Ascending aorta (tissue), 2 donors: ENCODE data around the gene MAP1A. TPM values are rescaled to one million over a fixed set of nuclear protein-coding genes. Genes with fewer than 3 reads are reported as not detected.

Source experiments
- DNase-seq, 2 donors: peaks; one replicate each; pipeline ENCODE4 v3.0.0-alpha.2; 2019; ENCODE audit warnings: low spot score in 2 of 2
- H3K27ac ChIP-seq, 2 donors: fragments of 200-600 bp; sonication (generic); one replicate each; pipeline ENCODE4 v1.5.1; 2016 to 2017; ENCODE audit warnings: mild to moderate bottlenecking in 1 of 2
- H3K27me3 ChIP-seq: fragments of 200-600 bp; sonication (generic); one replicate; pipeline ENCODE4 v1.5.1; 2017
- H3K36me3 ChIP-seq, 2 donors: fragments of 200-600 bp; sonication (generic); one replicate each; pipeline ENCODE4 v1.5.1; 2016
- H3K4me1 ChIP-seq, 2 donors: fragments of 200-600 bp; sonication (generic); one replicate each; pipeline ENCODE4 v1.5.1; 2016 to 2017; ENCODE audit warnings: mild to moderate bottlenecking in 1 of 2
- H3K4me3 ChIP-seq, 2 donors: fragments of 200-600 bp; sonication (generic); one replicate each; pipeline ENCODE4 v1.5.1; 2016 to 2017; ENCODE audit warnings: mild to moderate bottlenecking in 1 of 2
- H3K9me3 ChIP-seq, 2 donors: fragments of 200-600 bp; sonication (generic); one replicate each; pipeline ENCODE4 v1.5.1; 2016
- intact Hi-C: fragments of 100-400 bp; cut with DNase I; formaldehyde crosslinking; loops from one replicate; pipeline ENCODE4 v1.15.1; 2023
- total RNA-seq: library from RNA; depleted of rRNA; stranded (reverse); fragments of >200 nt; gene quantifications from one replicate; pipeline ENCODE4 v1.1.0, GENCODE V29; 2016
- TF ChIP-seq, protein P1 (sequence below), 3 experiments: fragments of 200-600 bp in 2 of 3; fragments of 450-650 bp in 1 of 3; sonication (generic) in 2 of 3; IDR thresholded peaks; one replicate each; pipeline ENCODE4 v1.5.1; 2016 to 2019; ENCODE audit warnings: antibody characterized with exemption in 3 of 3, mild to moderate bottlenecking in 1 of 3, moderate library complexity in 1 of 3

MAP1A gene
- total RNA-seq = 19.9 TPM

DNA sequence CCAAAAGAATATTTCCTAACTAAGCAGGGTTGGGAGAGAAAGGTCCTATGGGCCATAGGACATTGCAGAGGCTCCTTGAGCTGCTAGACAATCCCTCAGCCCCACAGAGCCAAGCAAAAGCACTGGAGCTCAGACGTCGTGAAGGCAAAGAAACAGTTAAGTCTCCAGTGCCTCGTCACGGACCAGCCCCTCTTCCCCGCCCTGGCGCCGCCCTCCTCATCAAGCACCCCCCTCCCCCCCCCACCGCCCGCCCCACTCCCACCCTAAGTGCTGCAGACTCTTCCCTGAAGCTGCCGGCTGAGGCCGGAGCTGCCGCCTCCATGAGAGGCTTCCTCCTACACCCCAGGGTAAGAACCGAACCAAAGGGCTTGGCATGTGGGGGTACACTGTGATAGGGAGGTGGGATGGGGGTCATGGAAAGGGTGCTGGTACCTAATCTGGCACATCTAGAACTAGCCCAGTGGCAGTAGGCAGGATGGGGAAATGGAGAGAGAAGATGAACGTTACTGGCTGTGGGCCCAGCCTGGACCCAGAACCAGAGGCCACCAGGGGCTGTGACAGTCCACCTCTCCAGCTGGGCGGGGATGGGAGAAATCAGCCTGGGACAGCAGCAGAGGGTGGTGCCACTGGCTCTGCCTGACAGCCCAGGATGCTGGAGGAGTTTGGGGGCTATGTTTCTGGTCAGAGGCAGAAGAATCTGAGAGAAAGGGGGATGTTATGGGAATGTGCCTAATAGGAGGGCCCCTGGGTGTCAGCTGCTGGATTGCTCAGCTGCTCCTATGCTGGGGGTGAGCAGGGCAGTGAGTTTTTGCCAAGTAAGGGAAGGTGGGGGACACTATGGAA is at the start of gene MAP1A:
Gene MAP1A (plus strand): TSS at position 255 of the 843 bp plus-strand sequence. CDS start 3,866 bp downstream, outside the sequence.
- Histone ChIP-seq H3K4me1 (peaks cover 5 to 17% of the 10 kb centered on the region in 2 donors), H3K36me3 (peaks cover 22 to 28% of the 10 kb centered on the region in 2 donors), H3K4me3 (peak within 1 kb of the TSS; percentile 55 to 75), H3K27ac (peak within 1 kb of the TSS; percentile 80 to 81), H3K9me3 (peaks cover 0 to 11% of the 10 kb centered on the region in 2 donors), H3K27me3 (no peaks in the 10 kb centered on the region)
- peak in 1 of 2 donors; percentile 78 for DNase-seq
- TF ChIP-seq, protein P1, sequence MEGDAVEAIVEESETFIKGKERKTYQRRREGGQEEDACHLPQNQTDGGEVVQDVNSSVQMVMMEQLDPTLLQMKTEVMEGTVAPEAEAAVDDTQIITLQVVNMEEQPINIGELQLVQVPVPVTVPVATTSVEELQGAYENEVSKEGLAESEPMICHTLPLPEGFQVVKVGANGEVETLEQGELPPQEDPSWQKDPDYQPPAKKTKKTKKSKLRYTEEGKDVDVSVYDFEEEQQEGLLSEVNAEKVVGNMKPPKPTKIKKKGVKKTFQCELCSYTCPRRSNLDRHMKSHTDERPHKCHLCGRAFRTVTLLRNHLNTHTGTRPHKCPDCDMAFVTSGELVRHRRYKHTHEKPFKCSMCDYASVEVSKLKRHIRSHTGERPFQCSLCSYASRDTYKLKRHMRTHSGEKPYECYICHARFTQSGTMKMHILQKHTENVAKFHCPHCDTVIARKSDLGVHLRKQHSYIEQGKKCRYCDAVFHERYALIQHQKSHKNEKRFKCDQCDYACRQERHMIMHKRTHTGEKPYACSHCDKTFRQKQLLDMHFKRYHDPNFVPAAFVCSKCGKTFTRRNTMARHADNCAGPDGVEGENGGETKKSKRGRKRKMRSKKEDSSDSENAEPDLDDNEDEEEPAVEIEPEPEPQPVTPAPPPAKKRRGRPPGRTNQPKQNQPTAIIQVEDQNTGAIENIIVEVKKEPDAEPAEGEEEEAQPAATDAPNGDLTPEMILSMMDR (IDR thresholded peaks at IDR 0.05) = no peak
- intact Hi-C loops = loop anchor here (2.0 to 10.0 kb wide), 5 partner anchors 25 to 1553 kb away; partner anchors contain the start of genes B2M, ELL3, PATL2 and TP53BP1

DNA sequence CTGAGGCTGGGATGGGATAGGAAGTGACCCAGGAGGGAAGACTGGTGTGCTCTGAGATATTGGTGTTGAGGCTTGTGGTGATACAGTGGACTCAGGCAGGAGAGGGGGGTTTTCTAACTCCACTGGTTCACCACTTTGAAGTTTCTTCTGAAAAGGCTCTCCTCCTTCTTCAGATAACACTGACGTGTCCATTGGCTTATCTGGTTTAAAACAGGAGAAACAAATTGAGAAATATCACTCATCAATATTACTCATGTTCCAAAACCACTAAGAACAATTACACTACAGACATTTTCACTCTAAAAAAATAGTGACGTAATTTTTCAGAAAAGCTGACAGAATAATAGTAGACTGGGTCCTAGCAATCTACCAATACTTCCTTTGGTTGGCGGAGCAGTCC is 47.5 kb upstream of the MAP1A start:
- Histone ChIP-seq H3K27ac (no peak overlapping the region), H3K4me1 (no peaks in the 10 kb centered on the region), H3K36me3 (peaks cover 39 to 70% of the 10 kb centered on the region in 2 donors), H3K9me3 (no peaks in the 10 kb centered on the region), H3K4me3 (no peak overlapping the region), H3K27me3 (no peaks in the 10 kb centered on the region)
- DNase-seq = no peak
- TF ChIP-seq, protein P1 (IDR thresholded peaks at IDR 0.05) = no peak
- intact Hi-C loops = no loop called here

DNA sequence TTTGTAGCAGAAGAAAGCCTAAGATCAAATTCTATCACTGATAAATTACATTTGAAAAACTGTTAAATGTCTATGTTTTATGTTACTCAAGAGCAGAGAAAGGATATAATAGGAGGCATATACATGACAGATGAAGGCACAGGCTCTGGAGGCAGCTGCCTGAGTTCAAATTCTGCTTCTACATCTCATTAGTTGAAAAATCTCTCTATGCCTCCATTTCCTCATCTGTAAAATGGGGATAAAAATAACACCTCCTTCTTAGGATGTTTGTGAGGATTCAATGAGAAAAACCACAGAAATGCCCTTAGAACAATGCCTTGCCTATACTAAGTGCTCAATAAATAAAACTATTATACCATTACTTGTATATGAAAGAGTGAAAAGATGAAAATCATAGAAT is 45.4 kb upstream of the MAP1A start:
- no peaks in the 10 kb centered on the region for H3K9me3 ChIP-seq
- TF ChIP-seq, protein P1 (IDR thresholded peaks at IDR 0.05) = no peak
- intact Hi-C loops = no loop called here
- no peak overlapping the region for H3K4me3 ChIP-seq
- H3K27ac ChIP-seq = no peak overlapping the region
- DNase-seq = no peak
- peaks cover 58 to 86% of the 10 kb centered on the region in 2 donors for H3K36me3 ChIP-seq
- H3K27me3 ChIP-seq = no peaks in the 10 kb centered on the region
- no peaks in the 10 kb centered on the region for H3K4me1 ChIP-seq

GRCh38 chr15:43473885-43474284 is 43.5 kb upstream of the MAP1A start:
- TF ChIP-seq, protein P1 (IDR thresholded peaks at IDR 0.05) = no peak
- no peak for DNase-seq
- no peaks in the 10 kb centered on the region for H3K4me1 ChIP-seq
- peaks cover 74 to 88% of the 10 kb centered on the region in 2 donors for H3K36me3 ChIP-seq
- H3K27ac ChIP-seq = no peak overlapping the region
- no peaks in the 10 kb centered on the region for H3K9me3 ChIP-seq
- intact Hi-C loops = no loop called here
- no peak overlapping the region for H3K4me3 ChIP-seq
- no peaks in the 10 kb centered on the region for H3K27me3 ChIP-seq

- no peaks in the 10 kb centered on the region for H3K9me3 ChIP-seq
- peaks cover 32 to 46% of the 10 kb centered on the region in 2 donors for H3K36me3 ChIP-seq
- TF ChIP-seq, protein P1 (IDR thresholded peaks at IDR 0.05) = peak in 1 of 3 experiments; percentile 36
- intact Hi-C loops = loop anchor here (5.0 kb wide), 1 partner anchor 34 kb away; the partner anchor contains the start of gene MAP1A
- no peaks in the 10 kb centered on the region for H3K27me3 ChIP-seq
- H3K4me1 ChIP-seq = no peaks in the 10 kb centered on the region
- H3K27ac ChIP-seq = no peak overlapping the region
- no peak overlapping the region for H3K4me3 ChIP-seq
- no peak for DNase-seq
Measured at GRCh38 chr15:43483297-43484128, 33.9 kb upstream of the MAP1A start.
